ENCODE results near the gene OR11H7.

The OR11H7 gene

GRCh38 chr14:20228681-20229080 is at the start of gene OR11H7:
Gene OR11H7 (plus strand): TSS chr14:20228981.
- no peak for TF ChIP-seq CTCF (IDR thresholded peaks at IDR 0.05; ENCODE audit: low read length, missing control alignments)

GRCh38 chr14:20179218-20179617 is 49.6 kb upstream of the OR11H7 start:
- no peak for TF ChIP-seq CTCF (IDR thresholded peaks at IDR 0.05; ENCODE audit: low read length, missing control alignments)
- no peak for DNase-seq (ENCODE audit: low read depth)
- H3K4me3 ChIP-seq (replicated peaks; ENCODE audit: low read depth, low read length): no peak overlapping the region

More at GRCh38 chr14:20228681-20229080, at the start of gene OR11H7:
- H3K4me3 ChIP-seq (replicated peaks; ENCODE audit: low read depth, low read length): no peak within 1 kb of the TSS
- DNase-seq (ENCODE audit: low read depth): no peak

- no peak overlapping the region for H3K4me3 ChIP-seq (replicated peaks; ENCODE audit: low read depth, low read length)
- no peak for DNase-seq (ENCODE audit: low read depth)
- no peak for TF ChIP-seq CTCF (IDR thresholded peaks at IDR 0.05; ENCODE audit: low read length, missing control alignments)
Observed at GRCh38 chr14:20179880-20180279, 48.9 kb upstream of the OR11H7 start.

GRCh38 chr14:20180486-20180885 is 48.3 kb upstream of the OR11H7 start:
- TF ChIP-seq CTCF (IDR thresholded peaks at IDR 0.05; ENCODE audit: low read length, missing control alignments): no peak
- no peak for DNase-seq (ENCODE audit: low read depth)
- H3K4me3 ChIP-seq (replicated peaks; ENCODE audit: low read depth, low read length): no peak overlapping the region

- no peak for TF ChIP-seq CTCF (IDR thresholded peaks at IDR 0.05; ENCODE audit: low read length, missing control alignments)
- DNase-seq (ENCODE audit: low read depth): no peak
- H3K4me3 ChIP-seq (replicated peaks; ENCODE audit: low read depth, low read length): no peak overlapping the region
Observed at GRCh38 chr14:20184181-20184580, 44.6 kb upstream of the OR11H7 start.

- DNase-seq (ENCODE audit: low read depth): no peak
- no peak for TF ChIP-seq CTCF (IDR thresholded peaks at IDR 0.05; ENCODE audit: low read length, missing control alignments)
- H3K4me3 ChIP-seq (replicated peaks; ENCODE audit: low read depth, low read length): no peak within 1 kb of the TSS
Observed at GRCh38 chr14:20190596-20190995, 38.2 kb upstream of the OR11H7 start, which contains the start of gene OR11G2. Gene OR11G2 (plus strand): TSS chr14:20190896. CDS start chr14:20197438, 6,542 bp downstream.

GRCh38 chr14:20191396-20191795 is 37.4 kb upstream of the OR11H7 start:
- DNase-seq (ENCODE audit: low read depth): no peak
- H3K4me3 ChIP-seq (replicated peaks; ENCODE audit: low read depth, low read length): no peak overlapping the region
- TF ChIP-seq CTCF (IDR thresholded peaks at IDR 0.05; ENCODE audit: low read length, missing control alignments): no peak

All from fibroblast of pulmonary artery (primary cell).